ENCODE measurements around the gene ASXL1.
"Not testable (repeated sequence)": the region's sequence is repeated elsewhere in the genome, so short reads cannot be mapped to it uniquely, and the experiment has no call there.

The ASXL1 gene

DNA sequence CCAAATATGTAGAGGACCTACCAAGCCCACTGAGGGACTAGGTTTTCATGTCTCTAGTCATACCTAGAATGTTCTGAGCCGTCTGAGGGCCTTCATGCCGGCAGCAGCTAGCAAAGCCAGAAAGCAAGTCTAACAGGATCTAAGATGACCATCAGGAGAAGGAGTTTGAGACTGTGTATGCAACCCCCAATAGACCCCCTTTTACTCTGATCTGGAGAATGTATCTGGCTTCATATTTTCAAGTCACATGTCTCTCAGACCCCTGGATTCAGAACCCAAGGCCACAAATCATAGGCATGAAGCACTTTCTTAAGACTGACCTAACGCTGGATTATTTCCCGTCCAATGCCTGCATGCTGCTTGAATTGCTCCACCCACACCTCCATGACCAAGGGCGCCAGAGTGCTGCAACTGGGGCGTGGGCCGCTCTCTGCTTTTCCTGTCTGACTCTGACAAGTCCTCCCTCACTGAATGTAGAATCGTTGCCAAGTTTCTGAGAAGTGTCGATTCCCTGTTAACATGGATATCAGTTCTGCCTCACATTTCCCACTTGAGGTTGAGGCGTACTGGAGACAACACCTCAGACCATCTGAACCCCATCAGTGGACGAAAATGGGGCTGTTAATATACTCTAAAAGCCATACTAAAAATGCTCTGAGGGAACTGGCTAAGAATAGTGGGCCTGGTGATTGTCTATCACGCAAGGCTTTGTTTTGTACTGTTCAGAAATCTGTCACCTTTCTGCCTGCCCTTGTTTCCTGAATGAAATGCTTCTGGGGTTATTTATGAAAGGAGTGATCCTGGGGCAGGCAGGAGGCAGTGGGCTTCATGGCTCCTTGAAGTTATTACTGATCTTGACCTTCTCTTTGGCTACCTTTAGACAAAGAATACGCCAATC lies 23.9 kb upstream of the ASXL1 start:
- in situ Hi-C loops (cut with HindIII; ENCODE audit: low sequenced_read_pairs) = no loop called here

DNA sequence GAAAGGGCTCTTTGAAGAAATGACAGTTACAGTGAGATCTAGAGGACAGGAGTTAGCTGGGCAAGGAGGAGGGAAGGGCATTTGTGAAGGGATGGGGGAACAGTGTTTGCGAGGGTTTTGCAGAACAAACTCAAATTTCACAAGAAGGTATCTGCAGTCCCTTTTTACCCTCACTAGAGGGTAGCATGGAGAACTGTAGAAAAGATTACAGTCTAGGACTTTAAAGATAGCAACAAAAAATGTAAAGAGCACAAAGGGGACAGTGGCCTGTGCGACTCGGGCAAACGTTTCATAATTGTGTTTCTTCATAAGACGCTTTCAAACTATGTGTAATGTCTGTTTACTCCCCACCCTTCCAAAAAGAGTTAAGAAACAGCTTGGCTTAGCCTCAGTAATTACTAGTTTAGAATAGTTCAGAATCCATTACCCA lies 21.2 kb upstream of the ASXL1 start:
- in situ Hi-C loops (cut with HindIII; ENCODE audit: low sequenced_read_pairs) = no loop called here

- in situ Hi-C loops (cut with HindIII; ENCODE audit: low sequenced_read_pairs) = no loop called here
Measured at GRCh38 chr20:32337937-32338661, 20.0 kb upstream of the ASXL1 start.

- in situ Hi-C loops (cut with HindIII; ENCODE audit: low sequenced_read_pairs) = no loop called here
Measured at GRCh38 chr20:32338665-32339064, 19.5 kb upstream of the ASXL1 start.

DNA sequence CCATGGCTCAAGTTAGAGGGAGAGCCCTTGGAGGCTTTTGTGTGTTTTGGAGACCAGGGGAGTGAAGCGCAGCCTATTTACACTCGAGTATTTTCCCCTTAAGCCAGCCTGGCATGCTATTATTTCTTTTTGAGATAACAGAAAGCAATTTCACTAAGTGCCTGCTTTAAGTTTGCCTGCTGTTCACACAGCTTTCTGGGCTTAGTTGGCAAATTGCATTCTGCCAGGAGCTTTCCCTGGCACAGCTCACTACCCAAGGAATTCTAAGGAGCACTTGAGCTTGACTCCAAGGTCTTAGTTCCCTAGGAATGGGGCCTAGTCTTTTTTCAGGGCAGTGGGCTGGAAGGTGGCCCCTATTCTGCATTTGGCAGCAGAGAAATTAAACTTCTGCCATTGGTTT lies 19.0 kb upstream of the ASXL1 start:
- in situ Hi-C loops (cut with HindIII; ENCODE audit: low sequenced_read_pairs) = no loop called here

- in situ Hi-C loops (cut with HindIII; ENCODE audit: low sequenced_read_pairs) = not testable (repeated sequence)
Measured at GRCh38 chr20:32341053-32341452, 17.1 kb upstream of the ASXL1 start.

DNA sequence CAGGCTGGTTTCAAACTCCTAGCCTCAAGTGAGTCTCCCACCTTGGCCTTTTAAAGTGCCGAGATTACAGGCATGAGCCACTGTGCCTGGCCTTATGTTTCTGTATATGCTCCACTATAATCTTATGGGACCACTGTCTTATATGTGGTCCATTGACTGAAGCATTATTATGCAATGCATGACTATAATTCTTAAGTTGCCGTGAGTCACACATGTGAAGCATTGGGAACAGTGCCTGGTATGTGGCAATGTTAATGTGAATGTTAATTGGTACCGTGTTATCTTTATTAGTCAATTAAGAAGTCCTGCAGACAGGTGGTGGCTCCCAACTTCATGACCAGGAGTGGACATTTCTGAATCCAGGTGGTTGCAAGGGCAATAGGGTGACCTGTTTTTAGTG lies 14.7 kb upstream of the ASXL1 start:
- in situ Hi-C loops (cut with HindIII; ENCODE audit: low sequenced_read_pairs) = no loop called here

DNA sequence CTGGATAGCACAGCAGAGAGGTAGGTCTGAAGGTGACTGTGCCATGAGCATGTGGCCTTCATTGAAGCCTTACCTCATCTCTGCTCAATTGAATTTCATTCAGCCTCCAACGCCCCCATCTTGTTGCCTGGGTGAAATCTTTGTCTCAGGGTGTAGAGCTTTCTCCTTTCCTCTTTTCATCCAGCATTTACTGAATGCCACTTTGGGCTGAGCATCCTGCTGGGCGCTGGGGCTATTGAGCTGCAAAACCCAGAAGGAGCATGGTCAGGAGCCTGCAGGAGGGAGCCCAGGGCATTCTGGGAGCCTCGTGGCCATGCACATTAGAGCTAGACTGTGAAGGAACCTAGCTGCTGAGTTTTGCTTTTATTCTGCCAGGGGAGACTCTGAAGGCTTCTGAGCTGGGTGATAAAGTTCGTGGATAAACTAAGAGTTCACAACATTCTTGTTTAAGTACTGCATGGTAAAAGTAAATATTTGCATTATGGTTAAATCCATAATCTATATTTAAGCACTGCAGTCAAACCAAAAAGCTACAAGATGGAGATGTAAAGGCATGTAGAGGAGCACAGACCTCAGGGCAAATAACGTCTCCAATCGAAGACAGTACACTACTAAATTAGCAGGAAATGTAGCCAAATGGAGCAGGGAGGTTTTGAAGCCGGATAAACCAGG lies 13.2 kb upstream of the ASXL1 start:
- in situ Hi-C loops (cut with HindIII; ENCODE audit: low sequenced_read_pairs) = no loop called here

- in situ Hi-C loops (cut with HindIII; ENCODE audit: low sequenced_read_pairs) = no loop called here
Measured at GRCh38 chr20:32348207-32348606, 9.9 kb upstream of the ASXL1 start.

DNA sequence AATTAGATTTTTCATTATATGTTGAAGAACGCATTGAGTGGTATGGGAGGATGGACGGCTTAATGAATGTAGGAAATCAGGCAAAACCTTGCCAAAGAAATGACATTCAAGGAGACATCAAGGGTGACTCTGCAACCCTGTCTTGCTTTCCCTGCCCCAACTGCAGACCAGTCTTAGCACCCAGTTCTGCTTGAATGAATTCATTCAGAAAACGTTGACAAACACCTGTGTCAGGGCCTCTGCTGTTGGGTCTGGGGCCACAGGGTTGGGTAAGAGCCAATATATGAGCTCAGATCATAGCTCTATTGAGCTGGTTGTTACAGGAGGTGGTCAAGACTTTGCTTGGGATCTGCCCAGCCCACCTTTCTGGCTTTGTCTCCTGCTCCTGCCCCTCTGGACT lies 7.7 kb upstream of the ASXL1 start:
- in situ Hi-C loops (cut with HindIII; ENCODE audit: low sequenced_read_pairs) = no loop called here

GRCh38 chr20:32352121-32352720 lies 5.9 kb upstream of the ASXL1 start:
- in situ Hi-C loops (cut with HindIII; ENCODE audit: low sequenced_read_pairs) = no loop called here

GRCh38 chr20:32353848-32354496 lies 4.2 kb upstream of the ASXL1 start:
- in situ Hi-C loops (cut with HindIII; ENCODE audit: low sequenced_read_pairs) = no loop called here

DNA sequence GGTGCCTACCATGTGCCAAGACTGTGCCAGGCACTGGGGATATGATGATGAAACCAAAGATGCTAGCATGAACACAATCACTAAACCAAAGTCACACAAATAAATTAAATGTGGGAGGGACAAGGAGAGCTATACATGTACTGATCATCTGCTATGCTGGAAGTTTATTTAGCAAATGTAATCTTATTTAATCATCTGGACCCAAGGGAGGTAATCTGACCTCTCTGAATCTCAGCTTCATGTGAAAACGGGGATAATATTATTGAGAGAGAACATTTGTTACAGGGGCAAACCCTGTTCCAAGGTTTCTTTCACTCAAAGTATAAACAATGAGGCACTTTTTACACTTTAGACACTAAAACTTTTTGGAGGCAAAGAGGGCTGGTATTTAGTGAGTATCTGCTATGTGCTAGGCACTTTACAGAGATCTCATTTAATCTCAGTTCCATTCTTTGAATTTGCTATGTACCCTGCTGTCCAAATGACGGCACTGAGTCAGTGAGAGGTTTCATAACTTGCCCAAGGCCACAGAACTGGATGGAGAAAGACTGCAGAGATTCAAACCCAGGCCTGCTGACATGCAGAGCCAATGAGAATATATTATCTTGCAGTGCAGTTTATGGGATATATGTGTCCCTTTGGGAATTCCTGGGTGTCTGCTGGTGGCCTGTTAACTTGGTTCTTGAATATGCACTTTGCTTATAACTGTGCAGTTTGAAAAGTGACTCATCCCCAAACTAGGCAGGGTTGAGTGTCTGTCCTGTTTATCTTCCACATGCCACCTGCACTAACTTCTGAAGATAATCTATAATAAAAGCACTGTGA lies 3.3 kb upstream of the ASXL1 start:
- in situ Hi-C loops (cut with HindIII; ENCODE audit: low sequenced_read_pairs) = no loop called here

DNA sequence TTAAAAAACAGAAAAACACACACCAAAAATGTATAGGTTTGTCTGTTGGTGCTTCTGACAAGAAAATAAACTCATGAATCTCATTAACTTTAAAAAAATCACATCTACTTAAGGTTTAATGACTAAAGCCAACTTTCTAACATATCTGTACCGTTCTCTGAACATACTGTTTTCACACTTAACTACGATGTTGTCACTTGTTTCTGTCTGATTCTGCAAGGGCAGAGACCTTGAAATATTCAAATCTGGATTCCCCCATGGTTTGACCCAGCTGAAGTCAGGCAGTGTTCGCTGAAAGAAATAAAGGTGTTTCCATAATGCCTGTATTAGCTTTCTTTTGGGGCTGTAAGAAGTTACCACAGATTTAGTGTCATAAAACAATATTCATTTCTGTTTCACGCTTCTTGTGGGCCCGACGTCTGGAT lies 2.7 kb upstream of the ASXL1 start:
- in situ Hi-C loops (cut with HindIII; ENCODE audit: low sequenced_read_pairs) = no loop called here

- in situ Hi-C loops (cut with HindIII; ENCODE audit: low sequenced_read_pairs) = not testable (repeated sequence)
Measured at GRCh38 chr20:32355907-32356621, 2.1 kb upstream of the ASXL1 start.

- in situ Hi-C loops (cut with HindIII; ENCODE audit: low sequenced_read_pairs) = no loop called here
Measured at GRCh38 chr20:32356622-32357374, 1.3 kb upstream of the ASXL1 start.

GRCh38 chr20:32357375-32357868 lies 709 bp upstream of the ASXL1 start:
- in situ Hi-C loops (cut with HindIII; ENCODE audit: low sequenced_read_pairs) = no loop called here

GRCh38 chr20:32358632-32358882 lies 426 bp downstream of the ASXL1 start:
- in situ Hi-C loops (cut with HindIII; ENCODE audit: low sequenced_read_pairs) = no loop called here

Data from endothelial cell of hepatic sinusoid (primary cell).